Vagina (tissue), 2 donors: ENCODE results near the gene MDC1. TPM values are rescaled to one million over a fixed set of nuclear protein-coding genes. Genes with fewer than 3 reads are reported as not detected.
"Not testable (repeated sequence)": the region's sequence is repeated elsewhere in the genome, so short reads cannot be mapped to it uniquely, and the experiment has no call there.

Source experiments
- DNase-seq, 2 donors: peaks; one replicate each; pipeline ENCODE4 v3.0.0-alpha.2; 2017; ENCODE audit errors: extremely low spot score in 2 of 2
- H3K27ac ChIP-seq: fragments of 200-600 bp; sonication (generic); one replicate; pipeline ENCODE4 v1.5.1; 2019
- H3K27me3 ChIP-seq: fragments of 200-600 bp; sonication (generic); one replicate; pipeline ENCODE4 v1.5.1; 2019
- H3K36me3 ChIP-seq, 2 donors: fragments of 200-600 bp; sonication (generic); one replicate each; pipeline ENCODE4 v1.5.1; 2017 to 2019
- H3K4me1 ChIP-seq: fragments of 200-600 bp; sonication (generic); one replicate; pipeline ENCODE4 v1.5.1; 2019
- H3K4me3 ChIP-seq, 2 donors: fragments of 200-600 bp; sonication (generic); 1 replicate in 1 of 2; 2 replicates in 1 of 2; pipeline ENCODE4 v1.5.1; 2016 to 2019
- H3K9me3 ChIP-seq: fragments of 200-600 bp; sonication (generic); one replicate; pipeline ENCODE4 v1.5.1; 2019
- CTCF ChIP-seq, 3 experiments: fragments of 450-650 bp in 2 of 3; fragments of 200-600 bp in 1 of 3; sonication (generic) in 1 of 3; IDR thresholded peaks; one replicate each; pipeline ENCODE4 v1.5.1; 2017 to 2019; ENCODE audit warnings: antibody characterized with exemption in 3 of 3, mild to moderate bottlenecking in 2 of 3, moderate library complexity in 2 of 3
- POLR2A ChIP-seq, 2 donors: fragments of 450-650 bp; IDR thresholded peaks; one replicate each; pipeline ENCODE4 v1.6.1; 2017; ENCODE audit warnings: antibody characterized with exemption in 2 of 2, mild to moderate bottlenecking in 2 of 2, moderate library complexity in 2 of 2
- POLR2AphosphoS5 ChIP-seq, 2 donors: sonication (generic); formaldehyde crosslinking; IDR thresholded peaks; one replicate each; pipeline ENCODE4 v1.9.0; 2017; ENCODE audit warnings: antibody characterized with exemption in 2 of 2, mild to moderate bottlenecking in 2 of 2, low read depth in 1 of 2; ENCODE audit not compliant: insufficient read depth in 1 of 2
- intact Hi-C: fragments of 100-400 bp; cut with DNase I; formaldehyde crosslinking; loops from one replicate; pipeline ENCODE4 v1.15.1; 2023
- total RNA-seq: library from RNA; depleted of rRNA; stranded (reverse); fragments of >200 nt; gene quantifications from one replicate; pipeline ENCODE4 v1.2.3, GENCODE V29; 2016

The MDC1 gene
- 12.3 TPM for total RNA-seq

DNA sequence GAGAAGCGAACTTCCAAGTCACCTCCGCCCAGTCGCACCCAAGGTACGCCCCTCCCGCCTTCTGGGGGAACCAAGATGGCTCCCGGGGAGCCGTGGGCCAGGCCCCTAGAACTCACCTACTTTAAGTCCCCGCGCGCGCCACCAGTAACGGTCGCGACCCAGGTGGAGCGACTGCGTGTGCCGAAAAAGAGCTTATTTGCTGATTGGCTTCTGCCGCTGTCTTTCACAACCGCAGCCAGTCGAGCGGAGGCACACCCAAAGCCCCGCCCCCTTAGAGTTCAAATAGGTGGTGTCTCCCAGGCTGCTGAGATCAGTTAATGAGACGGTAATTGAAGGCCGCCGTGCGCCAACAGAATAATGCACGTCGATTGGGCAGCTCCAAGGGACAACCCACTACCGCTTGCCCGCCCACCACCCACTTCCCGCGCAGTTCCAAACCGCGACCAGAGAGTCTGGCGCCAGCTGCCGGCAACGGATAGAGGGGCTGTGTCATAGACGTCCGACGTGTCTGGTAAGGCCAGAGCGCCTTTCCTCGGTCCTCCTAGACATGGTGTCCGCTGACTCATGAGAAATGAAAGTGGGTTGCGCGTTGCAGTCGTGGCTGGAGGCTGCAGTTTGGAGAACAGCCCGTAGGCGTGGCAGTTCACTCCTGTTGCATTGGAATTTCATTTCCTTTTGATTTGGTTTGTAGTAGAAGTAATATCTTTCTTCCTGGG is at the start of gene MDC1:
TSS of gene MDC1 (minus strand) at position 153 of the 716 bp plus-strand sequence. CDS start 2,106 bp downstream, outside the sequence.
- Histone ChIP-seq H3K4me3 (peak within 1 kb of the TSS; percentile 53 to 62), H3K27ac (peak within 1 kb of the TSS; percentile 86), H3K9me3 (no peaks in the 10 kb centered on the region), H3K36me3 (peaks cover 0 to 21% of the 10 kb centered on the region in 2 donors), H3K4me1 (peaks cover 38% of the 10 kb centered on the region), H3K27me3 (no peaks in the 10 kb centered on the region)
- DNase-seq = peak; percentile 100
- TF ChIP-seq POLR2A (IDR thresholded peaks at IDR 0.05) (peak; percentile 23 to 74), POLR2AphosphoS5 (IDR thresholded peaks at IDR 0.05; ENCODE audit: insufficient read depth in 1 of 2, low read depth in 1 of 2) (peak; percentile 98 to 99), CTCF (IDR thresholded peaks at IDR 0.05) (peak in 1 of 3 experiments; percentile 23)
- intact Hi-C loops = no loop called here

DNA sequence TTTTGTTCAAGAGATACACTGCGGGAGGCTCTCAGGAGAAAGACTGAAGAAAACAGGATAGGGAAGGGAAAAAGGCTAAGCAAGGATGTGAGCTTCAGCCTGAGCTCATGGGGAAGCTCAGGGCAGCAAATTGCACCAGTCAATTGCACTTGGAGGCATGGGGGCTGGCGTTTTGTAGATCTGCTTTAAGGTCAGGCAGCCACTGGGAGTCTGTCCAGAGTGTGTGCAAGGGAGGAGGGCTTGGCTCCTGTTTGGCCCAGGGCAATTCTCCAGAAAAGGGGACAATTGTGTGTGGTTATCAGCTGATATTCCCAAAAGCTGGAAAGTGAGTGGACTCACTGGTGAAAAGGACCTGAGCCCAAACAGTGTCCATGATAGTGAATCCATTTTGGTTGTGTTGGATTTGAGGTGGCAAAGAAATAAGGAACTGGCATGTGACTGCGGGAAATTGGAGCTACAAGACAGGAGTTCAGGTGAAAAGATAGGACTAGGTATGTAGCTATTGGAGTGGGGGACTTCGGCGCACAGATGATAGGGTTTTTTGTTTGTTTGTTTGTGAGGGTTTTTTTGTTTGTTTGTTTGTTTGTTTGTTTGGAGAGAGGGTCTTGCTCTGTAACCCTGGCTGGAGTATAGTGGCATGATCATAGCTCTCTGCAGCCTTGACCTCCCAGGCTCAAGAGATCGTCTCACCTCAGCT is 49.5 kb upstream of the MDC1 start:
- DNase-seq = no peak
- no peaks in the 10 kb centered on the region for H3K36me3 ChIP-seq
- TF ChIP-seq POLR2A (IDR thresholded peaks at IDR 0.05) = no peak
- no peak for TF ChIP-seq CTCF (IDR thresholded peaks at IDR 0.05)
- TF ChIP-seq POLR2AphosphoS5 (IDR thresholded peaks at IDR 0.05; ENCODE audit: insufficient read depth in 1 of 2, low read depth in 1 of 2) = no peak
- no peak overlapping the region for H3K4me3 ChIP-seq
- H3K4me1 ChIP-seq = peaks cover 29% of the 10 kb centered on the region
- no peaks in the 10 kb centered on the region for H3K27me3 ChIP-seq
- no peak overlapping the region for H3K27ac ChIP-seq
- H3K9me3 ChIP-seq = no peaks in the 10 kb centered on the region
- intact Hi-C loops = no loop called here

- peaks cover 39% of the 10 kb centered on the region for H3K4me1 ChIP-seq
- H3K9me3 ChIP-seq, H3K4me3 ChIP-seq, H3K27me3 ChIP-seq, H3K27ac ChIP-seq, DNase-seq, intact Hi-C loops, H3K36me3 ChIP-seq: not testable (repeated sequence)
Observed at GRCh38 chr6:30765495-30765894, 48.4 kb upstream of the MDC1 start.

- Histone ChIP-seq H3K27ac (peak overlapping the region; percentile 36), H3K4me1 (peaks cover 39% of the 10 kb centered on the region)
- H3K27me3 ChIP-seq, intact Hi-C loops, H3K4me3 ChIP-seq, H3K9me3 ChIP-seq, DNase-seq, H3K36me3 ChIP-seq: not testable (repeated sequence)
Observed at GRCh38 chr6:30764490-30765043, 47.5 kb upstream of the MDC1 start.

DNA sequence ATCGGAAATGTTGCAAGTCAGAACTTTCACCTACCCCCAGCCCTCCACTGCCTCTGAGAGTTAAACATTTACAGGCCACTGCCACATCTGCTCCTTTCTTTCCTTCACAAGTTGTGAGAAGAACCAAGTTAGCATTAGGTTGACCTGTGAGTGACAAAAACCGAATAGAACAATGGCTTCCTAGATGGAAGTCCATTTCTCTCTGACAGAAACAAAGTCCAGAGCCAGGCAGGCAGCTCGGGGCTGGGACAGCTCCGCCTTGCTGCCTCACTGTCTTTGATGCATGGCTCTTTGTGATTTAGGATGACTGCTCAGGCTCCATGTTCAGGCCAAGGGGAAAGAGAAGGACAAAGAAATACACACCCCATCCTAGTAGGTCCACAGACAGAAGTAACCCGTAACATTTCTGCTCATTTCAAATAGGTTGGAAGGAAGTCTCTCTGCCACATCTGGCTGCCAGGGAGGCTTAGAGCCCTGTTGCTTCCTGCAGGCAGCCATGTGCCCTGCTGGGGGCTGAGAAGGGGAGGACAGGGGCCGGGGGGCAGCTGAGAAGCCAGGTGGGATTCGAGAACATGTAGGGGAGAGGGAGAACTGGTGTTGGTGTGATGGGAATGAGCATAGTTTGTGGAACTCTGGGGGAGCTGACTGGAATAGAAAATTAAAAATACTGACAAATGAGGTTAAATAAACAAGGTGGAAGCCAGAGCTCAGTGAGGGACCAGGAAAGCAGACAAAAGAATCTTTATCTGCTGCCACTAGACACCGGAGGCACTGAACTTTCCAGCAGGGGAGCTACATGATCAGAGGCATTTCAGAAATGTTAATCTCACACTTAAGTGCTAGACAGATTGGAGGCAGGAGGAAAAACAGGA is 46.8 kb upstream of the MDC1 start:
- Histone ChIP-seq H3K9me3 (no peaks in the 10 kb centered on the region), H3K27ac (peak overlapping the region; percentile 36), H3K4me3 (no peak overlapping the region), H3K27me3 (no peaks in the 10 kb centered on the region), H3K4me1 (peaks cover 33% of the 10 kb centered on the region), H3K36me3 (no peaks in the 10 kb centered on the region)
- no peak for DNase-seq
- no peak for TF ChIP-seq POLR2AphosphoS5 (IDR thresholded peaks at IDR 0.05; ENCODE audit: insufficient read depth in 1 of 2, low read depth in 1 of 2)
- no peak for TF ChIP-seq POLR2A (IDR thresholded peaks at IDR 0.05)
- TF ChIP-seq CTCF (IDR thresholded peaks at IDR 0.05) = no peak
- intact Hi-C loops = no loop called here
